ENCODE data around the gene LMBR1L. TPM values are rescaled to one million over a fixed set of nuclear protein-coding genes. Genes with fewer than 3 reads are reported as not detected.

Gene LMBR1L
- total and polyA plus RNA-seq, 2 of the 13 experiments (the other 11 are each of a cell fraction or from before 2014, with no cell fraction given) = 12.2 to 65.9 TPM

- TF ChIP-seq ZNF318 (CRISPR knock-in tag; IDR thresholded peaks at IDR 0.05) (no peak), ZNF850 (CRISPR knock-in tag; conservative IDR thresholded peaks at IDR 0.05) (no peak), ELF3 (CRISPR knock-in tag; IDR thresholded peaks at IDR 0.05) (peak; percentile 47; the same call in 1 of the 2 replicates), ZNF33B (CRISPR knock-in tag; IDR thresholded peaks at IDR 0.05) (no peak), MBD4 (IDR thresholded peaks at IDR 0.05; ENCODE audit: borderline replicate concordance, low read length) (no peak), ZNF383 (CRISPR knock-in tag; IDR thresholded peaks at IDR 0.05; ENCODE audit: borderline replicate concordance) (no peak), HOMEZ (CRISPR knock-in tag; IDR thresholded peaks at IDR 0.05; ENCODE audit: low read depth) (no peak), ZNF180 (CRISPR knock-in tag; IDR thresholded peaks at IDR 0.05; ENCODE audit: borderline replicate concordance, low read depth) (no peak), ZNF784 (CRISPR knock-in tag; IDR thresholded peaks at IDR 0.05; ENCODE audit: borderline replicate concordance) (no peak), ZNF160 (CRISPR knock-in tag; IDR thresholded peaks at IDR 0.05) (no peak), NFE2L2 (IDR thresholded peaks at IDR 0.05; ENCODE audit: low read length) (no peak), ZBTB34 (CRISPR knock-in tag; IDR thresholded peaks at IDR 0.05) (no peak)
Observed at GRCh38 chr12:49121047-49121696, 10.5 kb upstream of the LMBR1L start (continued).
